Measurements from ENCODE around the gene ECEL1. TPM values are rescaled to one million over a fixed set of nuclear protein-coding genes. Genes with fewer than 3 reads are reported as not detected.

ECEL1 gene
- total and polyA plus RNA-seq, 2 of the 4 experiments (the other 2 are of a cell fraction), result not detected

- no peak overlapping the region for H4K5ac ChIP-seq (ENCODE audit: low read depth, low read length)
- ATAC-seq (ENCODE audit: low read depth) (no peak), DNase-seq (no peak)
- H3K56ac ChIP-seq (ENCODE audit: extremely low read depth, insufficient read depth, low read length), result no peak overlapping the region
- no peak overlapping the region for H3K4ac ChIP-seq (ENCODE audit: low read depth, low read length)
- H3K4me2 ChIP-seq (ENCODE audit: low read depth, low read length), result no peak overlapping the region
- H4K20me1 ChIP-seq (ENCODE audit: insufficient read depth, low read length), result no peaks in the 10 kb centered on the region
- no peaks in the 10 kb centered on the region for H3K9me3 ChIP-seq (ENCODE audit: control insufficient read depth, insufficient read depth, low read length)
- H3K4me1 ChIP-seq (ENCODE audit: control insufficient read depth, insufficient read depth, low read length), result no peaks in the 10 kb centered on the region
- H2AK9ac ChIP-seq (replicated peaks; ENCODE audit: low read depth, low read length, poor library complexity), result no peak overlapping the region
- ChIA-PET POLR2A (ENCODE audit: unreplicated experiment) (no interaction called here), CTCF (interaction anchor here (1.1 kb wide), 1 partner anchor 21 kb away, joined by 4 read pairs; no protein-coding TSS in a partner anchor)
- intact Hi-C loops (cut with micrococcal nuclease) (no loop called here), in situ Hi-C loops (cut with MboI; ENCODE audit: low sequenced_read_pairs) (no loop called here), dilution Hi-C loops (cut with HindIII; ENCODE audit: low sequenced_read_pairs, unreplicated experiment) (no loop called here)
- no peak overlapping the region for H3K9ac ChIP-seq (ENCODE audit: low read depth, low read length)
- H3K27me3 ChIP-seq (ENCODE audit: control insufficient read depth, insufficient read depth, low read length), result peaks cover 5% of the 10 kb centered on the region; the same call in 1 of the 2 replicates
- 90% methylated on average over 2 of the region's 6 CpGs; no CpG with 5 or more reads in 1 of the 2 experiments for WGBS, 2 experiments (ENCODE audit: extremely low coverage in 2 of 2, insufficient read length in 1 of 2)
- TF ChIP-seq MAFK (IDR thresholded peaks at IDR 0.05; ENCODE audit: low read depth, low read length) (no peak), CEBPB (IDR thresholded peaks at IDR 0.05; ENCODE audit: low read depth, low read length) (no peak), USF2 (IDR thresholded peaks at IDR 0.05; ENCODE audit: low read depth, low read length) (no peak), MXI1 (IDR thresholded peaks at IDR 0.05; ENCODE audit: borderline replicate concordance, low read depth, low read length) (no peak), NFE2L2 (IDR thresholded peaks at IDR 0.05; ENCODE audit: low read depth, low read length) (no peak), RCOR1 (IDR thresholded peaks at IDR 0.05; ENCODE audit: insufficient replicate concordance, low read length) (no peak), POLR2A (IDR thresholded peaks at IDR 0.05; ENCODE audit: low read depth, low read length) (no peak), CHD1 (IDR thresholded peaks at IDR 0.05; ENCODE audit: low read depth, low read length) (no peak), BHLHE40 (IDR thresholded peaks at IDR 0.05; ENCODE audit: low read depth, low read length) (no peak), SMC3 (IDR thresholded peaks at IDR 0.05; ENCODE audit: low read depth, low read length) (no peak), CTCF (conservative IDR thresholded peaks at IDR 0.05; ENCODE audit: low read depth, low read length) (no peak), RAD21 (IDR thresholded peaks at IDR 0.05; ENCODE audit: low read length) (no peak), MAZ (IDR thresholded peaks at IDR 0.05; ENCODE audit: borderline replicate concordance, low read depth, low read length) (no peak), FOS (IDR thresholded peaks at IDR 0.05; ENCODE audit: low read depth, low read length) (no peak), ELK1 (IDR thresholded peaks at IDR 0.05; ENCODE audit: borderline replicate concordance, low read depth, low read length) (no peak), RFX5 (IDR thresholded peaks at IDR 0.05; ENCODE audit: low read depth, low read length) (no peak)
- no peak overlapping the region for H3K4me3 ChIP-seq (ENCODE audit: insufficient read depth, low read depth, low read length)
- H2BK5ac ChIP-seq (ENCODE audit: low read depth, low read length, poor library complexity, severe bottlenecking), result no peak overlapping the region
- no peak overlapping the region for H3K23ac ChIP-seq (ENCODE audit: low read depth, low read length)
- H3K9me1 ChIP-seq (ENCODE audit: insufficient read depth, low read length), result no peaks in the 10 kb centered on the region
- no peaks in the 10 kb centered on the region for H3K36me3 ChIP-seq (ENCODE audit: control insufficient read depth, insufficient read depth, low read length)
- no peak overlapping the region for H2BK20ac ChIP-seq (ENCODE audit: low read depth, low read length)
- no peak overlapping the region for H4K8ac ChIP-seq (ENCODE audit: low read depth in 2 of 2, low read length in 2 of 2)
- no peak overlapping the region for H2BK120ac ChIP-seq (ENCODE audit: low read depth, low read length)
- no peak overlapping the region for H2AFZ ChIP-seq (replicated peaks; ENCODE audit: low read length, poor library complexity)
- H3K14ac ChIP-seq (replicated peaks; ENCODE audit: low read depth, low read length), result no peak overlapping the region
- H4K91ac ChIP-seq (ENCODE audit: insufficient read depth, low read depth, low read length), result no peak overlapping the region
- no peak overlapping the region for H3K27ac ChIP-seq (ENCODE audit: insufficient read depth, low read length)
- H3K18ac ChIP-seq (ENCODE audit: low read depth, low read length), result no peak overlapping the region
- H2AK5ac ChIP-seq (ENCODE audit: low read depth, low read length), result no peak overlapping the region
- H2BK15ac ChIP-seq (ENCODE audit: low read depth, low read length), result no peak overlapping the region
- no peaks in the 10 kb centered on the region for H3K79me1 ChIP-seq (ENCODE audit: low read depth in 1 of 2, low read length in 2 of 2)
- no TSS peak for BruUV-seq (replicated peaks)
Observed at GRCh38 chr2:232465061-232465460, 22.6 kb downstream of the ECEL1 start.
